Activated T-cell treated with anti-CD3 and anti-CD28 coated beads for 4 hours (primary cell): ENCODE results near the gene ACTR1B.
"Not testable (repeated sequence)": the region's sequence is repeated elsewhere in the genome, so short reads cannot be mapped to it uniquely, and the experiment has no call there.

Source experiments
- DNase-seq: peaks from one replicate; pipeline ENCODE4 v3.0.0-alpha.2; 2020

Gene ACTR1B

GRCh38 chr2:97663962-97664635 lies at the start of gene ACTR1B:
ACTR1B (minus strand) TSS chr2:97664044; CDS start chr2:97663890, 154 bp downstream.
- DNase-seq, result peak; percentile 94

- DNase-seq, result peak; percentile 37
These were observed 49.0 kb upstream of the ACTR1B start for GRCh38 chr2:97712693-97713295.

GRCh38 chr2:97712175-97712574 lies 48.3 kb upstream of the ACTR1B start:
- DNase-seq, result not testable (repeated sequence)

GRCh38 chr2:97711394-97711711 lies 47.5 kb upstream of the ACTR1B start:
- no peak for DNase-seq

- no peak for DNase-seq
These were observed 44.8 kb upstream of the ACTR1B start for GRCh38 chr2:97708608-97709007.

GRCh38 chr2:97708048-97708380 lies 44.2 kb upstream of the ACTR1B start:
- DNase-seq, result no peak

GRCh38 chr2:97707362-97708047 lies 43.7 kb upstream of the ACTR1B start:
- no peak for DNase-seq

GRCh38 chr2:97706708-97707345 lies 43.0 kb upstream of the ACTR1B start:
- no peak for DNase-seq

GRCh38 chr2:97706112-97706511 lies 42.3 kb upstream of the ACTR1B start:
- no peak for DNase-seq

- DNase-seq, result no peak
These were observed 41.1 kb upstream of the ACTR1B start for GRCh38 chr2:97704989-97705388.

- no peak for DNase-seq
These were observed 39.9 kb upstream of the ACTR1B start for GRCh38 chr2:97703741-97704140.

GRCh38 chr2:97702731-97703470 lies 39.1 kb upstream of the ACTR1B start:
- DNase-seq, result no peak

GRCh38 chr2:97701851-97702465 lies 38.1 kb upstream of the ACTR1B start:
- DNase-seq, result no peak

GRCh38 chr2:97701186-97701585 lies 37.3 kb upstream of the ACTR1B start:
- no peak for DNase-seq

GRCh38 chr2:97699765-97700444 lies 36.1 kb upstream of the ACTR1B start:
- DNase-seq, result peak; percentile 67

GRCh38 chr2:97698530-97698929 lies 34.7 kb upstream of the ACTR1B start:
- no peak for DNase-seq

- peak; percentile 93 for DNase-seq
These were observed 33.7 kb upstream of the ACTR1B start for GRCh38 chr2:97697252-97698235.

GRCh38 chr2:97695744-97696143 lies 31.9 kb upstream of the ACTR1B start:
- no peak for DNase-seq

- DNase-seq, result no peak
These were observed 29.6 kb upstream of the ACTR1B start for GRCh38 chr2:97693476-97693875.

- DNase-seq, result no peak
These were observed 27.3 kb upstream of the ACTR1B start for GRCh38 chr2:97691166-97691565.
